Gastrocnemius medialis (tissue), 4 donors: ENCODE data around the gene RPL13A. TPM values are rescaled to one million over a fixed set of nuclear protein-coding genes. Genes with fewer than 3 reads are reported as not detected.
A peak's percentile ranks its signal among the peaks of the same experiment; 100 is the strongest.

Experiments used
- ATAC-seq, 2 donors: fragments of 150-250 bp; one replicate each; pipeline ENCODE4 v1.9.1; 2016
- DNase-seq, 2 donors: peaks; one replicate each; pipeline ENCODE4 v3.0.0-alpha.2; 2019
- H3K27ac ChIP-seq, 4 donors: fragments of 200-600 bp; sonication (generic); 1 replicate in 1 of 4; 2 replicates in 3 of 4; pipeline ENCODE4 v1.5.1; 2016 to 2018; ENCODE audit warnings: mild to moderate bottlenecking in 2 of 4, moderate library complexity in 1 of 4
- H3K27me3 ChIP-seq, 3 donors: fragments of 200-600 bp; sonication (generic) in 2 of 3; 1 replicate in 1 of 3; 2 replicates in 2 of 3; pipeline versions ENCODE4 v1.5.1 to v1.6.0; 2016 to 2019; ENCODE audit warnings: mild to moderate bottlenecking in 1 of 3, moderate library complexity in 1 of 3
- H3K36me3 ChIP-seq, 2 donors: fragments of 200-600 bp; sonication (generic) in 1 of 2; one replicate each; pipeline ENCODE4 v1.5.1; 2017 to 2018
- H3K4me1 ChIP-seq, 2 donors: fragments of 200-600 bp; sonication (generic) in 1 of 2; one replicate each; pipeline ENCODE4 v1.5.1; 2016 to 2017; ENCODE audit warnings: mild to moderate bottlenecking in 2 of 2
- H3K4me3 ChIP-seq, 4 donors: fragments of 200-600 bp; sonication (generic) in 3 of 4; 1 replicate in 1 of 4; 2 replicates in 3 of 4; pipeline ENCODE4 v1.5.1; 2016 to 2019; ENCODE audit warnings: mild to moderate bottlenecking in 2 of 4
- H3K9me3 ChIP-seq, 3 donors: fragments of 200-600 bp; sonication (generic) in 2 of 3; 1 replicate in 1 of 3; 2 replicates in 2 of 3; pipeline ENCODE4 v1.5.1; 2016 to 2019
- POLR2A ChIP-seq, 2 donors: fragments of 450-650 bp; IDR thresholded peaks; one replicate each; pipeline ENCODE4 v1.6.1; 2017; ENCODE audit warnings: antibody characterized with exemption in 2 of 2, mild to moderate bottlenecking in 2 of 2, moderate library complexity in 2 of 2
- in situ Hi-C, 4 donors: fragments of 200-750 bp; cut with MboI; loops; one replicate each; pipeline versions ENCODE4 v1.15.0 to v1.8.0; 2017; ENCODE audit warnings: low sequenced_read_pairs in 4 of 4
- intact Hi-C: fragments of 100-400 bp; cut with DNase I; formaldehyde crosslinking; loops from one replicate; pipeline ENCODE4 v1.15.1; 2023; ENCODE audit warnings: low total_unique reads
- total RNA-seq, 4 donors: library from RNA; depleted of rRNA; stranded (reverse); fragments of >200 nt; gene quantifications; one replicate each; pipeline versions ENCODE4 v1.1.0 to v1.2.3, GENCODE V29; 2016
- TF ChIP-seq, protein P1 (sequence below), 5 experiments: fragments of 450-650 bp in 3 of 5; fragments of 200-600 bp in 2 of 5; sonication (generic) in 2 of 5; IDR thresholded peaks in 4 of 5; conservative IDR thresholded peaks in 1 of 5; 1 replicate in 4 of 5; 2 replicates in 1 of 5; pipeline ENCODE4 v1.5.1; 2016 to 2019; ENCODE audit warnings: antibody characterized with exemption in 5 of 5, mild to moderate bottlenecking in 3 of 5, moderate library complexity in 3 of 5

Gene RPL13A
- total RNA-seq, 4 donors from 2014 or later = 1,565 to 2,260 (median 1,899) TPM

DNA sequence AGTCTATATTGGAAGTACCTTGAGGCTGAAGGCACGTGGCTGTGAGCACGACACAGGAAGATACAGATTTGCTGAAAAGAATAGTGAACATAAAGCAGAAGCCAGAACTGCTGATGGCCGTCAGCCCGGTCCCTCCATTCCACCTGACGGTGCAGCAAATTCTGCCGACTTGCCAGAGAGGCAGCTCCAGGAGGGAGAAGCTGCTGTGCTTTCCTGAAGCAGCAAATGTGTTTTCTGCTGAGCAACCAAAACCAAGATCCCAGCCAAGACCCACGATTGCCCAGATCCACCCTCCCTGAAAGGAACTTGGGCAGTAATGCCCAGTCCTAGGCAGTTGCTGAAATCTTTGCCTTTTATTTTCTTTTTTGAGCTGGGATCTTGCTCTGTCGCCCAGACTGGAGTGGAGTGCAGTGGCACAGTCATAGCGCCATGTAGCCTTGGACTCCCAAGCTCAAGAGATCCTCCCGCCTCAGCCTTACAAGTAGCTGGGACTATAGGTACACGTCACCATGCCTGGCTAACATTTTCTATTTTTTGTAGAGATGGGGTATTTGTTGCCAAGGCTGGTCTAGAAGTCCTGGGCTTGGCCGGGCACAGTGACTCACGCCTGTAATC lies 33.4 kb downstream of the RPL13A start:
- TF ChIP-seq, protein P1, sequence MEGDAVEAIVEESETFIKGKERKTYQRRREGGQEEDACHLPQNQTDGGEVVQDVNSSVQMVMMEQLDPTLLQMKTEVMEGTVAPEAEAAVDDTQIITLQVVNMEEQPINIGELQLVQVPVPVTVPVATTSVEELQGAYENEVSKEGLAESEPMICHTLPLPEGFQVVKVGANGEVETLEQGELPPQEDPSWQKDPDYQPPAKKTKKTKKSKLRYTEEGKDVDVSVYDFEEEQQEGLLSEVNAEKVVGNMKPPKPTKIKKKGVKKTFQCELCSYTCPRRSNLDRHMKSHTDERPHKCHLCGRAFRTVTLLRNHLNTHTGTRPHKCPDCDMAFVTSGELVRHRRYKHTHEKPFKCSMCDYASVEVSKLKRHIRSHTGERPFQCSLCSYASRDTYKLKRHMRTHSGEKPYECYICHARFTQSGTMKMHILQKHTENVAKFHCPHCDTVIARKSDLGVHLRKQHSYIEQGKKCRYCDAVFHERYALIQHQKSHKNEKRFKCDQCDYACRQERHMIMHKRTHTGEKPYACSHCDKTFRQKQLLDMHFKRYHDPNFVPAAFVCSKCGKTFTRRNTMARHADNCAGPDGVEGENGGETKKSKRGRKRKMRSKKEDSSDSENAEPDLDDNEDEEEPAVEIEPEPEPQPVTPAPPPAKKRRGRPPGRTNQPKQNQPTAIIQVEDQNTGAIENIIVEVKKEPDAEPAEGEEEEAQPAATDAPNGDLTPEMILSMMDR (IDR thresholded peaks at IDR 0.05 in 4 of 5, conservative IDR thresholded peaks at IDR 0.05 in 1 of 5) = no peak
- TF ChIP-seq POLR2A (IDR thresholded peaks at IDR 0.05) = no peak
- H3K27me3 ChIP-seq = no peaks in the 10 kb centered on the region
- DNase-seq (peak; percentile 24 to 48), ATAC-seq (peak; percentile 19 to 44)
- in situ Hi-C loops = no loop called here
- no peak overlapping the region for H3K4me3 ChIP-seq
- H3K9me3 ChIP-seq = no peaks in the 10 kb centered on the region
- H3K4me1 ChIP-seq = no peaks in the 10 kb centered on the region
- H3K27ac ChIP-seq = no peak overlapping the region
- H3K36me3 ChIP-seq = no peaks in the 10 kb centered on the region
- intact Hi-C loops = no loop called here

DNA sequence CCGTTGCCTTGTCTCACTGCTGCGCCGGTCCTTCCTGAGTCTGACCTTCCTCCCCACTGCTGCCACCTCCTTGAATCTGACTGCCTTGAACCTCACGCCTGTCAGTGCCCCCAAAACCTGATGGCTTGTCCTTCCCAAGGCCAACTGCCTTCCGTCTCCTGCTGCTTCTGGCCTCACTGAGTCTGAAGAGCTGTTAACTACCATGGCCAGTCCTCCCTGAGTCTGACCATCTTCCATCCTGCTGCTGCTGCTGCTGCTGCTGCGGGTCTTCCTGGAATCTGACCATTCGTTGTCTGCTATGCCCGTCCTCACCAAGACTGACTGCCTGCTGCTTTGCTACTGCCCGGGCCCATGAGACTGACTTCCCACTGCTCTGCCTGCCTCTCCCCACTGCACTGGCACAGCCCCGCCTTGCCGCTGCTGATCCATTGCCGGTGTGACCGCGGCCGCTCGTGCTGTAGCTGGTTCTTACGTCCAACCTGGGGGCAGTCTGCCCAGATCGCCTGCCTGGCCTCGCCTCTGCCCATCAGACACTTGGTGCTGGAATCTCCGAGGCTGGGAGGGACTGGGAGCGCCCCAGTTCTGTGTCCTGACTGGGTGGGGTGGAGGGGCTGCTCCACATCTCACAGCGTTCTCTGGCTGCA lies 37.5 kb downstream of the RPL13A start:
- in situ Hi-C loops (loop anchor here in 1 of 4 donors (25.0 kb wide), 1 partner anchor 138 kb away; the partner anchor contains the start of gene KASH5), intact Hi-C loops (no loop called here)
- Histone ChIP-seq H3K4me3 (no peak overlapping the region), H3K27ac (no peak overlapping the region), H3K27me3 (no peaks in the 10 kb centered on the region), H3K4me1 (peaks cover 5 to 9% of the 10 kb centered on the region in 2 donors), H3K36me3 (no peaks in the 10 kb centered on the region), H3K9me3 (no peaks in the 10 kb centered on the region)
- no peak for ATAC-seq
- TF ChIP-seq POLR2A (IDR thresholded peaks at IDR 0.05) = no peak
- TF ChIP-seq, protein P1 (IDR thresholded peaks at IDR 0.05 in 4 of 5, conservative IDR thresholded peaks at IDR 0.05 in 1 of 5) = no peak
- DNase-seq = no peak

DNA sequence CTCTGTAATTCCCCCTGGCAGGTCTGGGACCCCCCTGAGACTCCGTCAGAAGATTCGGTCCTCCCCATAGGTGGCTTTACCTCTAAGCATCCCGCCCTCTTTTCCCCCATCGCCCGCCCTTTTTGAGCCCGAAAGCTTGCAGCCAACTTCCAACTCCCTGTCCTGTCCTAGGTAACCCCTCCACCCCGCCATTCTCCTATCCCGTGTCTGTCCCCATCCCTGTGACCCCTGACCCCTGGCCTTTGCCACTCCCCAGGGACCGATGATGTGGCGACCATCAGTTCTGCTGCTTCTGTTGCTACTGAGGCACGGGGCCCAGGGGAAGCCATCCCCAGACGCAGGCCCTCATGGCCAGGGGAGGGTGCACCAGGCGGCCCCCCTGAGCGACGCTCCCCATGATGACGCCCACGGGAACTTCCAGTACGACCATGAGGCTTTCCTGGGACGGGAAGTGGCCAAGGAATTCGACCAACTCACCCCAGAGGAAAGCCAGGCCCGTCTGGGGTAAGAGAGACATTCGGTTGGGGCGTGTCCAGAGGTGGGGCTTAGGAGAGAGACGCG lies 40.9 kb downstream of the RPL13A start:
- TF ChIP-seq, protein P1 (IDR thresholded peaks at IDR 0.05 in 4 of 5, conservative IDR thresholded peaks at IDR 0.05 in 1 of 5) = no peak
- TF ChIP-seq POLR2A (IDR thresholded peaks at IDR 0.05) = no peak
- peak in 1 of 2 donors; percentile 24 for DNase-seq

DNA sequence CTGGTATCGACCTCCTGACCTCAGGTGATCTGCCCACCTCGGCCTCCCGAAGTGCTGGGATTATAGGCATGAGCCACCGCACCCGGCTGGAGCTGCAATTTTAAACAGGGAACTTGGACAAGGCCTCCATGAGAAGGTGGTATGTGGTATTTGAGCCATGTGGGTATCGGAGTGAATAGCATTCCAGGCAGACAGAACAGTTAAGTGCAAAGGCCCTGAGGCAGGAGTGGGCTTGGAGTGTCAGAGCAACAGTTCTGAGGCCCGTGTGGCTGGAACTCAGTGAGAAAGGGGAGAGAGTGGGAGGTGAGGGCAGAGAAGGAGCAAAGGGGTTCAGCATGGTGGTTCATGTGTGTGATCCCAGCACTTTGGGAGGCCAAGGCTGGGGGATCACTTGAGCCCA lies 43.3 kb downstream of the RPL13A start:
- DNase-seq (no peak), ATAC-seq (no peak)
- Histone ChIP-seq H3K4me3 (no peak overlapping the region), H3K4me1 (peaks cover 15 to 22% of the 10 kb centered on the region in 2 donors), H3K27me3 (no peaks in the 10 kb centered on the region), H3K9me3 (no peaks in the 10 kb centered on the region), H3K36me3 (no peaks in the 10 kb centered on the region), H3K27ac (no peak overlapping the region)
- in situ Hi-C loops (loop anchor here in 1 of 4 donors (25.0 kb wide), 1 partner anchor 143 kb away; the partner anchor contains the start of gene KASH5), intact Hi-C loops (no loop called here)
- TF ChIP-seq POLR2A (IDR thresholded peaks at IDR 0.05) = no peak
- TF ChIP-seq, protein P1 (IDR thresholded peaks at IDR 0.05 in 4 of 5, conservative IDR thresholded peaks at IDR 0.05 in 1 of 5) = no peak

More for the DNA sequence above, 40.9 kb downstream of the RPL13A start:
- in situ Hi-C loops (loop anchor here in 1 of 4 donors (25.0 kb wide), 1 partner anchor 141 kb away; the partner anchor contains the start of gene KASH5), intact Hi-C loops (no loop called here)
- ATAC-seq = peak in 1 of 2 donors; percentile 23
- no peaks in the 10 kb centered on the region for H3K27me3 ChIP-seq
- peak overlapping the region; percentile 45 to 61 (median 53) for H3K4me3 ChIP-seq
- H3K27ac ChIP-seq = peak overlapping the region; percentile 51 to 75 (median 62)
- no peaks in the 10 kb centered on the region for H3K9me3 ChIP-seq
- peaks cover 10 to 12% of the 10 kb centered on the region in 2 donors for H3K4me1 ChIP-seq
- H3K36me3 ChIP-seq = no peaks in the 10 kb centered on the region
